HepG2 (cell line): Measurements from ENCODE around the gene ZC3H7B. TPM values are rescaled to one million over a fixed set of nuclear protein-coding genes. Genes with fewer than 3 reads are reported as not detected.

Experiments used
- JUN ChIP-seq: sonication (generic); formaldehyde crosslinking; IDR thresholded peaks from 2 replicates; pipeline ENCODE4 v1.4.0; 2020; ENCODE audit warnings: mild to moderate bottlenecking, missing genetic modification reagents
- MEIS1 ChIP-seq: sonication (generic); formaldehyde crosslinking; IDR thresholded peaks from 2 replicates; pipeline ENCODE4 v1.9.0; 2021; ENCODE audit warnings: mild to moderate bottlenecking, missing genetic modification reagents, moderate library complexity, borderline replicate concordance
- MYC ChIP-seq: sonication (generic); formaldehyde crosslinking; IDR thresholded peaks from 2 replicates; pipeline ENCODE4 v1.9.0; 2021; ENCODE audit warnings: missing genetic modification reagents, borderline replicate concordance
- SNRNP70 ChIP-seq: fragments of 200-400 bp; formaldehyde crosslinking; IDR thresholded peaks from 2 replicates; pipeline ENCODE4 v1.6.1; 2017; ENCODE audit warnings: mild to moderate bottlenecking, low read depth, low read length, moderate library complexity
- SP140L ChIP-seq: sonication (generic); formaldehyde crosslinking; IDR thresholded peaks from 2 replicates; pipeline ENCODE4 v1.4.0; 2020; ENCODE audit warnings: missing genetic modification reagents, borderline replicate concordance
- ZBTB14 ChIP-seq: sonication (generic); formaldehyde crosslinking; IDR thresholded peaks from 2 replicates; pipeline ENCODE4 v1.4.0; 2020; ENCODE audit warnings: missing genetic modification reagents
- ZBTB7A ChIP-seq: sonication (generic); formaldehyde crosslinking; IDR thresholded peaks from 2 replicates; pipeline ENCODE4 v1.8.0; 2022; ENCODE audit warnings: mild to moderate bottlenecking, missing genetic modification reagents
- ZNF234 ChIP-seq: sonication (generic); formaldehyde crosslinking; conservative IDR thresholded peaks from 2 replicates; pipeline ENCODE4 v1.5.1; 2020; ENCODE audit warnings: mild to moderate bottlenecking, missing genetic modification reagents
- ZNF263 ChIP-seq: sonication (generic); formaldehyde crosslinking; IDR thresholded peaks from 2 replicates; pipeline ENCODE4 v1.4.0; 2020; ENCODE audit warnings: missing genetic modification reagents
- ZNF430 ChIP-seq: sonication (generic); formaldehyde crosslinking; IDR thresholded peaks from 2 replicates; pipeline ENCODE4 v1.9.0; 2021; ENCODE audit warnings: mild to moderate bottlenecking, missing genetic modification reagents
- ZNF446 ChIP-seq: sonication (generic); formaldehyde crosslinking; IDR thresholded peaks from 2 replicates; pipeline ENCODE4 v1.5.0; 2020; ENCODE audit warnings: mild to moderate bottlenecking, missing genetic modification reagents
- ZNF644 ChIP-seq: IDR thresholded peaks from 2 replicates; pipeline ENCODE4 v1.6.1; 2016; ENCODE audit warnings: low read depth
- ZNF703 ChIP-seq: sonication (generic); formaldehyde crosslinking; IDR thresholded peaks from 2 replicates; pipeline ENCODE4 v1.5.1; 2020; ENCODE audit warnings: missing genetic modification reagents, mild to moderate bottlenecking, moderate library complexity, borderline replicate concordance
- ZNF75D ChIP-seq: sonication (generic); formaldehyde crosslinking; IDR thresholded peaks from 2 replicates; pipeline ENCODE4 v1.8.1; 2023; ENCODE audit warnings: missing genetic modification reagents, mild to moderate bottlenecking, borderline replicate concordance
- polyA plus RNA-seq, 8 experiments: library from polyadenylated mRNA; depleted of rRNA in 3 of 8; stranded (reverse) in 7 of 8; unstranded in 1 of 8; fragments of >200 nt; fragmentation: Illumina TruSeq in 4 of 8; extraction: Trizol in 4 of 8; gene quantifications; 2 replicates each; pipeline versions ENCODE4 v1.2.1 to v1.2.3, GENCODE V29; 2011 to 2016; ENCODE audit warnings: low read depth in 4 of 8, missing spikeins in 1 of 8, mixed read lengths in 1 of 8; ENCODE audit not compliant: insufficient read depth in 1 of 8
- total RNA-seq, 5 experiments: library from RNA; depleted of rRNA; stranded (reverse); fragments of >200 nt; fragmentation: Illumina TruSeq; extraction: Trizol; gene quantifications; 2 replicates each; pipeline ENCODE4 v1.2.3, GENCODE V29; 2016; ENCODE audit warnings: low read depth in 1 of 5
- TF ChIP-seq, protein P1 (sequence below): IDR thresholded peaks from 2 replicates; pipeline ENCODE4 v1.4.0; 2020; ENCODE audit warnings: mild to moderate bottlenecking, missing genetic modification reagents
- TF ChIP-seq, protein P2 (sequence below): sonication (generic); formaldehyde crosslinking; IDR thresholded peaks from 2 replicates; pipeline ENCODE4 v1.4.0; 2020; ENCODE audit warnings: missing genetic modification reagents, borderline replicate concordance
- TF ChIP-seq, protein P3 (sequence below): IDR thresholded peaks from 2 replicates; pipeline ENCODE4 v1.6.1; 2016; ENCODE audit warnings: missing genetic modification reagents, missing compliant biosample characterization

Gene ZC3H7B
- total and polyA plus RNA-seq, 2 of the 13 experiments (the other 11 are each of a cell fraction or from before 2014, with no cell fraction given) = 26.4 to 37.2 TPM

DNA sequence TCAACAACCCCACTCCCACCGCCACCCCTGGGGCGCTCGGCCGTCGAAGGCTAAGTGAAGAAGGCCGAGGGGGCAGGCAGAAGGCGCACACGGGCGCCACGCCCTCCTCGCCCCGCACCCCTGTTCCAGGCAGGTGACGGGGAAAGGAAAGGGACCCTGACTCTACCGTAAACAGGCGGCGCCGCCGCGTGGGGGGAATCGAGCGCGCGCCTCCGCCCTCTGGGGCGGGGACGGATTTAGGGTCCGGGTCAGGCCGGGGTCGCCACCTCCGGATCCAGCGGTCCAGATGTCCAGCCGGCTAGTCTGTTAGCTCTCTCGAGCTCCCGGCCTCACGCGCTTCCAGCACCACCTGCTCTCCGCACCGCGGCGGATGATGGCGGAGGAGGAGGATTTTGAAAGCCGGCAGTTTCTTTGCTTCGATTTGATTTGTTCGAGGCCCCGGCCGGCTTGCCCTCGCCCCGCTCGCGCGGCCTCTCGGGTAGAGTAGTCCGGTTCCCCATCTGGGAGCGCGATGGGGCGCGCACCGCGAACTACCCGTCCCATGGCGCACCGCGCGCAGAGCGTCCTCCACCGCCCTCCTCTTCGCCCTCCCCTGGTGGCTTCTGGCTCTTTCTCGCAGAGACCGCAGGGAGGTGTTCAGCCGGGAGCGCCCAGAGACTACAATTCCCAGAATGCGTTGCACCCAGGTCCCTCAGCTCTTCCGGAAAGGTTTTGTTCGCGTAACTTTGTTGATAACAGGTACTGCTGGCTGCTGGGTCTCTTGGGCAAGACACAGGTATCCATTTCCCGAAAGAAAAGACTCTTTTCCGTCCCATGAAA, 15.3 kb upstream of the ZC3H7B start, which contains the start of gene RANGAP1 (continued):
- TF ChIP-seq, protein P1, sequence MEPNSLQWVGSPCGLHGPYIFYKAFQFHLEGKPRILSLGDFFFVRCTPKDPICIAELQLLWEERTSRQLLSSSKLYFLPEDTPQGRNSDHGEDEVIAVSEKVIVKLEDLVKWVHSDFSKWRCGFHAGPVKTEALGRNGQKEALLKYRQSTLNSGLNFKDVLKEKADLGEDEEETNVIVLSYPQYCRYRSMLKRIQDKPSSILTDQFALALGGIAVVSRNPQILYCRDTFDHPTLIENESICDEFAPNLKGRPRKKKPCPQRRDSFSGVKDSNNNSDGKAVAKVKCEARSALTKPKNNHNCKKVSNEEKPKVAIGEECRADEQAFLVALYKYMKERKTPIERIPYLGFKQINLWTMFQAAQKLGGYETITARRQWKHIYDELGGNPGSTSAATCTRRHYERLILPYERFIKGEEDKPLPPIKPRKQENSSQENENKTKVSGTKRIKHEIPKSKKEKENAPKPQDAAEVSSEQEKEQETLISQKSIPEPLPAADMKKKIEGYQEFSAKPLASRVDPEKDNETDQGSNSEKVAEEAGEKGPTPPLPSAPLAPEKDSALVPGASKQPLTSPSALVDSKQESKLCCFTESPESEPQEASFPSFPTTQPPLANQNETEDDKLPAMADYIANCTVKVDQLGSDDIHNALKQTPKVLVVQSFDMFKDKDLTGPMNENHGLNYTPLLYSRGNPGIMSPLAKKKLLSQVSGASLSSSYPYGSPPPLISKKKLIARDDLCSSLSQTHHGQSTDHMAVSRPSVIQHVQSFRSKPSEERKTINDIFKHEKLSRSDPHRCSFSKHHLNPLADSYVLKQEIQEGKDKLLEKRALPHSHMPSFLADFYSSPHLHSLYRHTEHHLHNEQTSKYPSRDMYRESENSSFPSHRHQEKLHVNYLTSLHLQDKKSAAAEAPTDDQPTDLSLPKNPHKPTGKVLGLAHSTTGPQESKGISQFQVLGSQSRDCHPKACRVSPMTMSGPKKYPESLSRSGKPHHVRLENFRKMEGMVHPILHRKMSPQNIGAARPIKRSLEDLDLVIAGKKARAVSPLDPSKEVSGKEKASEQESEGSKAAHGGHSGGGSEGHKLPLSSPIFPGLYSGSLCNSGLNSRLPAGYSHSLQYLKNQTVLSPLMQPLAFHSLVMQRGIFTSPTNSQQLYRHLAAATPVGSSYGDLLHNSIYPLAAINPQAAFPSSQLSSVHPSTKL (CRISPR knock-in tag) = no peak
- no peak for TF ChIP-seq SNRNP70
- TF ChIP-seq ZBTB7A (CRISPR knock-in tag) = no peak
- TF ChIP-seq SP140L = peak; percentile 51; the same call in 1 of the 2 replicates
- TF ChIP-seq, protein P2, sequence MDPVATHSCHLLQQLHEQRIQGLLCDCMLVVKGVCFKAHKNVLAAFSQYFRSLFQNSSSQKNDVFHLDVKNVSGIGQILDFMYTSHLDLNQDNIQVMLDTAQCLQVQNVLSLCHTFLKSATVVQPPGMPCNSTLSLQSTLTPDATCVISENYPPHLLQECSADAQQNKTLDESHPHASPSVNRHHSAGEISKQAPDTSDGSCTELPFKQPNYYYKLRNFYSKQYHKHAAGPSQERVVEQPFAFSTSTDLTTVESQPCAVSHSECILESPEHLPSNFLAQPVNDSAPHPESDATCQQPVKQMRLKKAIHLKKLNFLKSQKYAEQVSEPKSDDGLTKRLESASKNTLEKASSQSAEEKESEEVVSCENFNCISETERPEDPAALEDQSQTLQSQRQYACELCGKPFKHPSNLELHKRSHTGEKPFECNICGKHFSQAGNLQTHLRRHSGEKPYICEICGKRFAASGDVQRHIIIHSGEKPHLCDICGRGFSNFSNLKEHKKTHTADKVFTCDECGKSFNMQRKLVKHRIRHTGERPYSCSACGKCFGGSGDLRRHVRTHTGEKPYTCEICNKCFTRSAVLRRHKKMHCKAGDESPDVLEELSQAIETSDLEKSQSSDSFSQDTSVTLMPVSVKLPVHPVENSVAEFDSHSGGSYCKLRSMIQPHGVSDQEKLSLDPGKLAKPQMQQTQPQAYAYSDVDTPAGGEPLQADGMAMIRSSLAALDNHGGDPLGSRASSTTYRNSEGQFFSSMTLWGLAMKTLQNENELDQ = no peak
- no peak for TF ChIP-seq ZNF75D
- TF ChIP-seq ZNF446 (CRISPR knock-in tag) = no peak
- no peak for TF ChIP-seq JUN (CRISPR knock-in tag)
- peak; percentile 96 for TF ChIP-seq MYC (CRISPR knock-in tag)
- TF ChIP-seq, protein P3, sequence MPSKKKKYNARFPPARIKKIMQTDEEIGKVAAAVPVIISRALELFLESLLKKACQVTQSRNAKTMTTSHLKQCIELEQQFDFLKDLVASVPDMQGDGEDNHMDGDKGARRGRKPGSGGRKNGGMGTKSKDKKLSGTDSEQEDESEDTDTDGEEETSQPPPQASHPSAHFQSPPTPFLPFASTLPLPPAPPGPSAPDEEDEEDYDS = peak; percentile 66
- TF ChIP-seq ZNF263 (CRISPR knock-in tag) = peak; percentile 86
- TF ChIP-seq MEIS1 (CRISPR knock-in tag) = 0 out of 2 replicates have a peak, but pooled peaks have one; percentile 46
- TF ChIP-seq ZNF234 (CRISPR knock-in tag) = no peak
- no peak; the same call in 1 of the 2 replicates for TF ChIP-seq ZBTB14 (CRISPR knock-in tag)
- TF ChIP-seq ZNF644 (CRISPR knock-in tag) = no peak
- peak; percentile 27; the same call in 1 of the 2 replicates for TF ChIP-seq ZNF703 (CRISPR knock-in tag)
- no peak for TF ChIP-seq ZNF430 (CRISPR knock-in tag)
